GM18873 (cell line): Measurements from ENCODE around the gene AMACR.
"Not testable (repeated sequence)": the region's sequence is repeated elsewhere in the genome, so short reads cannot be mapped to it uniquely, and the experiment has no call there.

Source experiments
- ATAC-seq: cut with Tn5 transposase; IDR thresholded peaks from one replicate; pipeline ENCODE4 v1.9.1; 2021; ENCODE audit warnings: mild to moderate bottlenecking, moderate library complexity, moderate number of reproducible peaks; ENCODE audit not compliant: unreplicated experiment, low FRiP score

The AMACR gene

DNA sequence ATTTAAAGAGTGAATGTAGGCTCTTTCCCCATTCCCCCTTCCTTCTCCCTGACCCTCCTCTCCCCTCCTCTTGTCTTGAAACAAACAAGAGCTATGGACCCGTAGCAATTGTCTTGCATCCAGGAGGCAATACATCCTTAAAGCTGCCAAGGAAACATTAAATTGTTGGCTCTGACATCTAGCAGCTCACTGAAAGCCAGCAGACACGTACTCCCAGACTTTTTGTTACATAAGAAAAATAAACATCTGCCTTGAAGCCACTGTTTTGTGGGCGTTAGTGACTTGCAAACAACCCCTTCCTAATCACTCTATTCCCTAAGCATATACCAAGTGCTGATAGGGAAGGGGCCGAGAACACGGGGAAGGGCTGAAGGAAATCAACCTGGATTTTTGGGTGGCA lies 32.0 kb downstream of the AMACR start:
- ATAC-seq, result no peak

- ATAC-seq, result no peak
Observed at GRCh38 chr5:33973271-33973670, 34.6 kb downstream of the AMACR start.

GRCh38 chr5:33969572-33970452 lies 38.0 kb downstream of the AMACR start:
- ATAC-seq, result no peak

DNA sequence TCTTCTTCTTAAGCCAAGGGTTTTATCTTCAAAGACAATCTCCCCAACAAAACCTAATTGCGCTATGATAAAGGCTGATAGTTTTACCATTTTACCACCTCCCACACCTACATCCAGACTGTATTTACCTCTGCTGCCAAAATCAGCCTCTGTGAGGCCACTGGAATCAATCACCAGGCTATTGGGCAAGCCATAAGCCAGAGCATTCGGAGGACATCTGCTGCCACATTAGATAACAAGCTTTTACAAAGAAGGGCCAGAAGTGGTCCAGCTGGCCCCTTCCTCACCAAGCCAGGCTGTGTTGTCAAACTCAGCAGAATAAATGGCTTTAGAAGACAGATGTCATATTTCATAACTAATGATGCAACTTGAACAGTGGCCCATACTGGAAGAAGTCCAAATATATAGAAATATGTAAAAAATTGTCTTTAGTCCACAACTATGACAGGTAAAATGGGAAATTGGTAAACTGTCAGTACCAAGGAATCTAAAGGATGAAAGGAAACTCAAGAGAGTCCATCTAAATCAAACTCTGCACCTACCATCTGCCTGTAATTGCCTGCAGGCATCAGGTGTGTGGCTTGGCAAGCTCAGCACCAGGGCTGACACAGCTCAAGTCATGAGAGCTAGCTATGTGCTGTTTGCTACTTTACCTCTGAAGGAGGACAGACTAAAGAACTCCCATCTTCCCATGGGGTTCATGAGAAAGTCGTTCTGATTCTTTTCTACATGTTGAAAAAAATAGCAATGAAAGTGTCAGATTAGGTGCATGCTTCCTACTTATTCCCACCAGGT lies 39.4 kb downstream of the AMACR start:
- ATAC-seq, result no peak

DNA sequence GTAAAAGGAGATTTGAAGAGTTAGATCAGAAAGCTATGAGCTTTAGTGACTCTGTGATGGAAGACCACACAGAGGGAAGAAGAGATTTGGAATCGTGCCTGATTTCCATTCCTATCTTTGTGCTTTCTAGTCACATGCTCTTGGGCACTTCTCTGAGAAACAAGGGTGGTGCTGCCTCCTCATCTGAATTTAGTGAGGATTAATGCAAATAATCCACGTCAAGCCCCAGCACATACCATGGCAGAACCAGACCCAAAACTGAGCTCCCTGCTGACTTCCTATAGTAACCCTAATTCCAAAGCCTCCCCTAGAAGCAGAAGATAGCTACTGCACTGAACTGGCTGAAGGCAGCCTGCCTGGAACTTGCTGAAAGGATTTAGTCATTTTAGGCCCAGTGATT lies 41.0 kb downstream of the AMACR start:
- no peak for ATAC-seq

DNA sequence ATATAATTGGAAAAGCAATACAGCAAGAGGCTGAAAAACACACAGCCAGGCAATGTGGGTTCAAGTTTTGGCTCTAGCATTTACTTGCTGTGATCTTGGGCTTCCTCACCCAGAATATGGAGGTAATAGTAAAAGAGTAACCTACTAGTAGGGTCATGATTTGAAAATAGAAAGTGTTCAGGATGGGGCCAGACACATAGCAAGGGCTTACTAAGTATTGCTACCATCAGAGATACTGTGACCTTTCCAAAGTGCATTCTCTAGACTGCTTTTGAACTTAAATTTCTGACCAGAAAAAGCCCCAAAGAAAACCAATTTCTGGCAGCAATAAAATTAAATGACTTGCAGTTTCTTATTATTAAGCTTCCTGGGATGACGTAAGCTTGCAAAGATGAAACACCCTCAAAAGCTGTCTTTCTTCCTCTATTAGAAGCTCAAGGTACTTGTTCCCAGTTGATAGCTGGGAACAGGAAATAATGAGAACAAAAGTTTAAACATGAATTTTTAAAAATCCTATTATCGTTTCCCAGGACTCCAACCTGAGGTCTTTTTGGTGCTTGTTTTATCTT lies 43.6 kb downstream of the AMACR start:
- ATAC-seq, result no peak

DNA sequence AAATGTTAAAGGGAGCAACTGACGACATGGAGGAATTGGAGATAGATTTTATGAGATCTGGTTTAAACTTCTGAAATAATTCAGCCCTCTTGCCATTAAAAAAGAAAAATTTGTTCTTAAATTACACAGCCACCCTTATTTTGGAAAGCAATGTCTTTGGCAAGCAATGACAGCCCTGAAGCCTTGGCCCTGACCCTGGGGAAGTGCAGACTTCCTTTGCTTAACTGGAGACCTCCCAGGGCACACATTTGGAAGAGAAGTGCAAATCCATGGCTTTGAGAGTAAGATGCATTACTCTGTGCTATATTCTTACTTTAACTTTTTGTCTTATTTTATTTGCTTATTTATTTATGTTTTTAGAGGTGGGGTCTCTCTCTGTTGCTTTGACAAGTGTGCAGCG lies 49.7 kb downstream of the AMACR start:
- ATAC-seq, result no peak

- ATAC-seq, result no peak
Observed at GRCh38 chr5:33957577-33958150, 50.2 kb downstream of the AMACR start.

- not testable (repeated sequence) for ATAC-seq
Observed at GRCh38 chr5:33952175-33952574, 55.7 kb downstream of the AMACR start.

DNA sequence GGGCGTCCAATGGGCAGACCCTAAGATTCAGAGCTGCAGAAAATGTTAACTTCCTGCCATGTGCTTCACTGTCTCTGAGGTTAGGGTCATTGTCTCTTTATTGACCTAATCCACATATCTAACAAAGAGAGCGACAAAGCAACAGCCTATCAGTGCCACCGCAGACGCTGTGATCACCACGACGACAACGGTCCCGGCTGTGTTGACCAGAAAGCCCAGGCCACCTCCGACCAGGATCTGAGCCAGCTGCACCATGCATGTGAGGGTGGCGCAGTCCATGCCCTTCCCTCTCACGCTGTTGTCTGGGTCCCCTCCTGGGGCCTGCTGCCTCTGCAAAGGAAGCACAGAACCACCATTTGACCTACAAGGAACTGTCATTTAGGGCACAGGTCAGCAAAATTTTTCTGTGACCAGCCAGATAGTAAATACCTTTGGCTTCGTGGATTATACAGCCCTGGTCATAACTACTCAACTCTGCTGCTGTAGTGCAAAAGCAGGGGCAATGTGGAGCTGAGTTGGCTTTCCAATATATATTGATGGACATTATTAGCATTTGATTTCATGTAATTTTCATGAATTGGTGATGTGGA lies 63.2 kb downstream of the AMACR start:
- ATAC-seq, result no peak

DNA sequence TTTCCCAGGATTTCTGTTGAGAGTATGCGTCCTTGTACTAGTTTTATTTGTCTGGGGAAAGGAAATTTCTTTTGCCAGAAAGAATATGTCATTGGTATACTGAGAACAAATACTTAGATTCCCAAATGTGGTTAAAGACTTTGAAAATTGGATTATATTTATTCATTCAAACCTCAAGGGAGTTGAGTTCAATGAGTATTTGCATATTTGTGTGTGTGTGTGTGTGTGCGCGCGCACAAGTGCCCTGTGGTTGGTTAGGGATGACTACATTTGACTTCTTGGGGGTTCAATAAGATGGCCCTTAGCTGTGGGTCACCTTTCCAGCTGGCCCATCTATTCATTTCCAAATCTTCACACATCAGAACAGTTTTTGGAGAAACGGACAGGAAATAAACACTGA lies 66.8 kb downstream of the AMACR start:
- ATAC-seq, result no peak

DNA sequence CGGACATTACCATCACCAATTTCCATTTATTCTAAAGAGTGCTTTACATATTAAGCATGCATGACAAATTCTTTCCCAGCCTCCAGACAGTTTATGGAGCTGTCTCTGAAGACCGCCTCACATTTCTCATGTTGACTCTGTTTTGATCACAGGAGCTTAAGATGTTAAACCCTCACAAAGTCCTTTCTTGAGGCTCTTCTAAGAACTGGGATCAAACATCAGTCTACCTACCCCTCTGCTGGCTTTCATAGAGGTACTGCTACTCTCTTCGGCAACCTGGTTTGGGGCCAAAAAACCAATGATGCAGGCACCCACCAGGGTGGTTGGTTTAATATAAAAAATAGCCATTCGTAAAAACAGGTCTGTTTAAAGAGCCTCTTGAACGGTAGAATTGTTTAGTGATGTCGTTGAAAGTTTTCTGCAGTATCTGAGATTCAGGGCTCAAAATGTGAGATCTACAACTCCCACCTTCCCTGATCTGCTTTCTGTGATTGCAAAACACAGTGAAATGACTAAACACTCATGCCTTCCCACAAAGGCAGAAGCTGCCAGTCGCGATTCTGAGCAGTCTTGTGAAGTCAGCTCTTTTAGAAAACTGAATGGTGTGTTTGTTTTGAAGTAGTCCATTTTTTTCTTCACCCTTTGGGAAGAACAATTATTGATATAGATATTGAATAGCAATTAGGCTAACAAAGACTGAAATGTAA lies 68.1 kb downstream of the AMACR start:
- ATAC-seq, result no peak

GRCh38 chr5:33938881-33939280 lies 69.0 kb downstream of the AMACR start:
- no peak for ATAC-seq

DNA sequence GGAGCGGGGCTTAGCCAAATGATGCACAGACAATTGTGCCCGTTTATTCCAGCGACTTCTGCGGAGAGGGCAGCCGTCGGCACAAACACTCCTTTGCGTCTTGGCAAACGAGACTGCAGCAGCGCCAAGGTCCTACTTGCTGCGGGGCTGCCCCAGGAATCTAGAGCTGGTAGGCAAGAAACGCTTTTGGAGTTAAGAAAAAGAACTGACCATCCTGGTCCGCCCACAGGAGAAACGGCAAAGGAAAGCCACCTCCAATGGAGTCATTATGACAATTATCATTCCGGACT lies 69.4 kb downstream of the AMACR start:
- ATAC-seq, result no peak

DNA sequence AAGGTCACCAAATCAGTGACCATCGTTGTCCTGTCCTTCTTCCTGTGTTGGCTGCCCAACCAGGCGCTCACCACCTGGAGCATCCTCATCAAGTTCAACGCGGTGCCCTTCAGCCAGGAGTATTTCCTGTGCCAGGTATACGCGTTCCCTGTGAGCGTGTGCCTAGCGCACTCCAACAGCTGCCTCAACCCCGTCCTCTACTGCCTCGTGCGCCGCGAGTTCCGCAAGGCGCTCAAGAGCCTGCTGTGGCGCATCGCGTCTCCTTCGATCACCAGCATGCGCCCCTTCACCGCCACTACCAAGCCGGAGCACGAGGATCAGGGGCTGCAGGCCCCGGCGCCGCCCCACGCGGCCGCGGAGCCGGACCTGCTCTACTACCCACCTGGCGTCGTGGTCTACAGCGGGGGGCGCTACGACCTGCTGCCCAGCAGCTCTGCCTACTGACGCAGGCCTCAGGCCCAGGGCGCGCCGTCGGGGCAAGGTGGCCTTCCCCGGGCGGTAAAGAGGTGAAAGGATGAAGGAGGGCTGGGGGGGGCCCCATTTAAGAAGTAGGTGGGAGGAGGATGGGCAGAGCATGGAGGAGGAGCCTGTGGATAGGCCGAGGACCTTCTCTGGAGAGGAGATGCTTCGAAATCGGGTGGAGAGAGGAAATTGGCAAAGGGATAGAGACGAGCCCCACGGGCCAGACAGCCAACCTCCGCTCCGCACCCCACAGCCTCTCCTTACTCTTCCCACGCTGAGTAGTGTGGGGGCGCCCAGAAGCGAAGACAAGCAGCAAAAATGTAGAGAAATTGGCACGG lies 69.9 kb downstream of the AMACR start:
- ATAC-seq, result no peak

DNA sequence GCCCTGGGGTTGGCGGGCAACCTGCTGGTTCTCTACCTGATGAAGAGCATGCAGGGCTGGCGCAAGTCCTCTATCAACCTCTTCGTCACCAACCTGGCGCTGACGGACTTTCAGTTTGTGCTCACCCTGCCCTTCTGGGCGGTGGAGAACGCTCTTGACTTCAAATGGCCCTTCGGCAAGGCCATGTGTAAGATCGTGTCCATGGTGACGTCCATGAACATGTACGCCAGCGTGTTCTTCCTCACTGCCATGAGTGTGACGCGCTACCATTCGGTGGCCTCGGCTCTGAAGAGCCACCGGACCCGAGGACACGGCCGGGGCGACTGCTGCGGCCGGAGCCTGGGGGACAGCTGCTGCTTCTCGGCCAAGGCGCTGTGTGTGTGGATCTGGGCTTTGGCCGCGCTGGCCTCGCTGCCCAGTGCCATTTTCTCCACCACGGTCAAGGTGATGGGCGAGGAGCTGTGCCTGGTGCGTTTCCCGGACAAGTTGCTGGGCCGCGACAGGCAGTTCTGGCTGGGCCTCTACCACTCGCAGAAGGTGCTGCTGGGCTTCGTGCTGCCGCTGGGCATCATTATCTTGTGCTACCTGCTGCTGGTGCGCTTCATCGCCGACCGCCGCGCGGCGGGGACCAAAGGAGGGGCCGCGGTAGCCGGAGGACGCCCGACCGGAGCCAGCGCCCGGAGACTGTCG lies 70.7 kb downstream of the AMACR start:
- ATAC-seq, result no peak

- ATAC-seq, result no peak
Observed at GRCh38 chr5:33936381-33937016, 71.4 kb downstream of the AMACR start, which contains the start of gene RXFP3. TSS of gene RXFP3 (plus strand) at chr5:33936386. CDS start at chr5:33936741, 355 bp downstream.
